ENCODE data around the gene KCNH2. TPM values are rescaled to one million over a fixed set of nuclear protein-coding genes. Genes with fewer than 3 reads are reported as not detected.

Gene KCNH2
- total RNA-seq, 1 experiment from 2014 or later = 1.8 TPM

GRCh38 chr7:150927956-150928344 is 50.2 kb downstream of the KCNH2 start:
- no peaks in the 10 kb centered on the region for H3K4me1 ChIP-seq (ENCODE audit: control insufficient read depth, insufficient read depth, low read length)
- intact Hi-C loops (cut with micrococcal nuclease; ENCODE audit: unreplicated experiment) (no loop called here), in situ Hi-C loops (cut with HindIII; ENCODE audit: low pct_unique_long_range_greater_than_20kb, low sequenced_read_pairs) (no loop called here)
- no peak for DNase-seq (ENCODE audit: low read depth, low spot score)
- no peaks in the 10 kb centered on the region for H3K36me3 ChIP-seq (ENCODE audit: control insufficient read depth, insufficient read depth, low read length)
- ChIA-PET POLR2A (no interaction called here), CTCF (no interaction called here)
- no peaks in the 10 kb centered on the region for H3K9me3 ChIP-seq (ENCODE audit: control insufficient read depth, insufficient read depth, low read depth, low read length)
- TF ChIP-seq TCF7L2 (IDR thresholded peaks at IDR 0.05; ENCODE audit: low read depth, low read length) = no peak
- TF ChIP-seq SIN3A (IDR thresholded peaks at IDR 0.05; ENCODE audit: borderline replicate concordance, insufficient read depth, low read depth, low read length) = no peak
- no peak for TF ChIP-seq CTCF (IDR thresholded peaks at IDR 0.05)
- no peak for TF ChIP-seq POLR2AphosphoS5 (IDR thresholded peaks at IDR 0.05; ENCODE audit: low read depth, low read length)
- no peak for TF ChIP-seq REST (IDR thresholded peaks at IDR 0.05; ENCODE audit: insufficient read depth in 1 of 2, low read depth in 2 of 2, low read length in 1 of 2)
- peak; percentile 53; the same call in 1 of the 2 replicates for ATAC-seq
- no peak overlapping the region for H3K27ac ChIP-seq (ENCODE audit: low read length)
- no peak overlapping the region for H3K4me3 ChIP-seq (ENCODE audit: low read depth in 2 of 2, low read length in 2 of 2)
- H3K27me3 ChIP-seq (ENCODE audit: control insufficient read depth, insufficient read depth, low read length) = peaks cover 6% of the 10 kb centered on the region; the same call in 1 of the 2 replicates
- BruUV-seq (replicated peaks) = no TSS peak

GRCh38 chr7:150927157-150927955 is 50.8 kb downstream of the KCNH2 start:
- CTCF ChIA-PET = no interaction called here
- H3K27me3 ChIP-seq (ENCODE audit: control insufficient read depth, insufficient read depth, low read length) = peaks cover 8% of the 10 kb centered on the region; the same call in 1 of the 2 replicates
- BruUV-seq (replicated peaks) = no TSS peak
- no peak overlapping the region for H3K4me3 ChIP-seq (ENCODE audit: low read depth in 2 of 2, low read length in 2 of 2)
- no peaks in the 10 kb centered on the region for H3K36me3 ChIP-seq (ENCODE audit: control insufficient read depth, insufficient read depth, low read length)
- in situ Hi-C loops (cut with HindIII; ENCODE audit: low pct_unique_long_range_greater_than_20kb, low sequenced_read_pairs) = no loop called here
- DNase-seq (ENCODE audit: low read depth, low spot score) (no peak), ATAC-seq (peak; percentile 45; the same call in 1 of the 2 replicates)
- TF ChIP-seq REST (IDR thresholded peaks at IDR 0.05; ENCODE audit: insufficient read depth in 1 of 2, low read depth in 2 of 2, low read length in 1 of 2) (no peak), SIN3A (IDR thresholded peaks at IDR 0.05; ENCODE audit: borderline replicate concordance, insufficient read depth, low read depth, low read length) (no peak), TCF7L2 (IDR thresholded peaks at IDR 0.05; ENCODE audit: low read depth, low read length) (no peak), CTCF (IDR thresholded peaks at IDR 0.05) (no peak), POLR2AphosphoS5 (IDR thresholded peaks at IDR 0.05; ENCODE audit: low read depth, low read length) (no peak)
- intact Hi-C loops (cut with micrococcal nuclease; ENCODE audit: unreplicated experiment) = no loop called here
- H3K27ac ChIP-seq (ENCODE audit: low read length) = no peak overlapping the region
- H3K4me1 ChIP-seq (ENCODE audit: control insufficient read depth, insufficient read depth, low read length) = no peaks in the 10 kb centered on the region
- H3K9me3 ChIP-seq (ENCODE audit: control insufficient read depth, insufficient read depth, low read depth, low read length) = no peaks in the 10 kb centered on the region
- POLR2A ChIA-PET = no interaction called here
